Measurements from ENCODE around the gene NCKAP1. TPM values are rescaled to one million over a fixed set of nuclear protein-coding genes. Genes with fewer than 3 reads are reported as not detected.

Gene NCKAP1
- total RNA-seq (140 TPM), polyA plus RNA-seq (ENCODE audit: insufficient read depth, low read depth, low replicate concordance) (45.4 TPM)
- long read RNA-seq, donor 1, full-length matches to known transcripts: 6 of 6 reads
- long read RNA-seq, donor 1, partial matches to known transcripts: 0 of 6 reads
- long read RNA-seq, donor 1, other reads (novel, unspliced or antisense): 0 of 6 reads
- long read RNA-seq, donor 2, full-length matches to known transcripts: 5 of 19 reads
- long read RNA-seq, donor 2, partial matches to known transcripts: 14 of 19 reads
- long read RNA-seq, donor 2, other reads (novel, unspliced or antisense): 0 of 19 reads
- long read RNA-seq, donor 3, full-length matches to known transcripts: 11 of 19 reads
- long read RNA-seq, donor 3, partial matches to known transcripts: 8 of 19 reads
- long read RNA-seq, donor 3, other reads (novel, unspliced or antisense): 0 of 19 reads
- long read RNA-seq, donor 4, full-length matches to known transcripts: 12 of 17 reads
- long read RNA-seq, donor 4, partial matches to known transcripts: 5 of 17 reads
- long read RNA-seq, donor 4, other reads (novel, unspliced or antisense): 0 of 17 reads
- long read RNA-seq, donor 5: 0 reads
- long read RNA-seq, donor 6, full-length matches to known transcripts: 12 of 42 reads
- long read RNA-seq, donor 6, partial matches to known transcripts: 30 of 42 reads
- long read RNA-seq, donor 6, other reads (novel, unspliced or antisense): 0 of 42 reads
- long read RNA-seq, donor 7, full-length matches to known transcripts: 82 of 102 reads
- long read RNA-seq, donor 7, partial matches to known transcripts: 13 of 102 reads
- long read RNA-seq, donor 7, other reads (novel, unspliced or antisense): 7 of 102 reads
- long read RNA-seq, donor 8, full-length matches to known transcripts: 5 of 18 reads
- long read RNA-seq, donor 8, partial matches to known transcripts: 13 of 18 reads
- long read RNA-seq, donor 8, other reads (novel, unspliced or antisense): 0 of 18 reads
- long read RNA-seq, donor 9, full-length matches to known transcripts: 3 of 9 reads
- long read RNA-seq, donor 9, partial matches to known transcripts: 6 of 9 reads
- long read RNA-seq, donor 9, other reads (novel, unspliced or antisense): 0 of 9 reads
- long read RNA-seq, donor 10, full-length matches to known transcripts: 11 of 11 reads
- long read RNA-seq, donor 10, partial matches to known transcripts: 0 of 11 reads
- long read RNA-seq, donor 10, other reads (novel, unspliced or antisense): 0 of 11 reads

- H3K27me3 ChIP-seq (ENCODE audit: control insufficient read depth, insufficient read depth, low read length): no peaks in the 10 kb centered on the region
- H3K9ac ChIP-seq (ENCODE audit: low read length in 3 of 3): peak within 1 kb of the TSS; percentile 80 to 95 (median 85)
- TF ChIP-seq CTCF (IDR thresholded peaks at IDR 0.05; ENCODE audit: borderline replicate concordance, extremely low read depth, insufficient read depth): peak; percentile 91
- FAIRE-seq: no peak
- H3K4me3 ChIP-seq (ENCODE audit: low read length in 3 of 3): peak within 1 kb of the TSS; percentile 83 to 92 (median 88)
- H3K4me1 ChIP-seq (ENCODE audit: control insufficient read depth in 2 of 3, insufficient read depth in 2 of 3, low read depth in 1 of 3, low read length in 3 of 3): peaks cover 0 to 16% (median 6%) of the 10 kb centered on the region in 3 donors
- peak; percentile 92 to 96 (median 95) for DNase-seq
- no peaks in the 10 kb centered on the region for H3K36me3 ChIP-seq (ENCODE audit: control insufficient read depth in 2 of 3, insufficient read depth in 3 of 3, low read length in 3 of 3)
- H3K27ac ChIP-seq (ENCODE audit: low read depth in 2 of 2, low read length in 2 of 2): peak within 1 kb of the TSS; percentile 96
- intact Hi-C loops (cut with DNase I): no loop called here
- no peaks in the 10 kb centered on the region for H3K9me3 ChIP-seq (ENCODE audit: control insufficient read depth in 2 of 3, insufficient read depth in 1 of 3, low read length in 3 of 3)
Measured at GRCh38 chr2:183038341-183039300, at the start of gene NCKAP1. Gene NCKAP1, minus strand, starts transcription at chr2:183038457. Its CDS starts 358 bp downstream, at chr2:183038099.

GRCh38 chr2:183081911-183082310 lies 43.7 kb upstream of the NCKAP1 start:
- Histone ChIP-seq H3K27ac (ENCODE audit: low read depth in 2 of 2, low read length in 2 of 2) (no peak overlapping the region), H3K4me1 (ENCODE audit: control insufficient read depth in 2 of 3, insufficient read depth in 2 of 3, low read depth in 1 of 3, low read length in 3 of 3) (peaks cover 0 to 7% (median 0%) of the 10 kb centered on the region in 3 donors), H3K27me3 (ENCODE audit: control insufficient read depth, insufficient read depth, low read length) (no peaks in the 10 kb centered on the region), H3K36me3 (ENCODE audit: control insufficient read depth in 2 of 3, insufficient read depth in 3 of 3, low read length in 3 of 3) (no peaks in the 10 kb centered on the region), H3K9me3 (ENCODE audit: control insufficient read depth in 2 of 3, insufficient read depth in 1 of 3, low read length in 3 of 3) (no peaks in the 10 kb centered on the region), H3K9ac (ENCODE audit: low read length in 3 of 3) (no peak overlapping the region), H3K4me3 (ENCODE audit: low read length in 3 of 3) (no peak overlapping the region)
- intact Hi-C loops (cut with DNase I): no loop called here
- FAIRE-seq (no peak), DNase-seq (peak in 1 of 5 donors; percentile 14)
- no peak for TF ChIP-seq CTCF (IDR thresholded peaks at IDR 0.05; ENCODE audit: borderline replicate concordance, extremely low read depth, insufficient read depth)
